ENCODE results near the gene DSC2. TPM values are rescaled to one million over a fixed set of nuclear protein-coding genes. Genes with fewer than 3 reads are reported as not detected.

The DSC2 gene
- total and polyA plus RNA-seq, 10 donors, result 0.90 to 18.7 (median 12.8) TPM

GRCh38 chr18:31048216-31048615 is 54.0 kb downstream of the DSC2 start:
- intact Hi-C loops (cut with DNase I; ENCODE audit: low total_unique reads), result no loop called here
- Histone ChIP-seq H3K4me3 (no peak overlapping the region), H3K9me3 (peaks cover 0 to under 1% (median 0%) of the 10 kb centered on the region in 8 donors), H3K27ac (no peak overlapping the region), H3K27me3 (replicated peaks in 1 of 7) (peaks cover 0 to 15% (median 4%) of the 10 kb centered on the region in 7 donors), H3K4me1 (no peaks in the 10 kb centered on the region), H3K36me3 (no peaks in the 10 kb centered on the region)
- no peak for TF ChIP-seq POLR2A (IDR thresholded peaks at IDR 0.05)
- no peak for TF ChIP-seq CTCF (IDR thresholded peaks at IDR 0.05 in 8 of 11, conservative IDR thresholded peaks at IDR 0.05 in 3 of 11)
- no peak for TF ChIP-seq POLR2AphosphoS5 (IDR thresholded peaks at IDR 0.05)
- 61 to 80% (median 69%) methylated on average over 2 of the region's 2 CpGs for WGBS, 5 donors
- DNase-seq, result no peak

GRCh38 chr18:31046916-31047315 is 55.3 kb downstream of the DSC2 start:
- peaks cover 0 to 11% (median 4%) of the 10 kb centered on the region in 6 donors for H3K4me1 ChIP-seq
- intact Hi-C loops (cut with DNase I; ENCODE audit: low total_unique reads), result no loop called here

GRCh38 chr18:31045599-31045998 is 56.6 kb downstream of the DSC2 start:
- H3K4me3 ChIP-seq, result no peak overlapping the region
- H3K27ac ChIP-seq, result no peak overlapping the region
- TF ChIP-seq POLR2A (IDR thresholded peaks at IDR 0.05), result no peak
- TF ChIP-seq POLR2AphosphoS5 (IDR thresholded peaks at IDR 0.05), result no peak
- TF ChIP-seq CTCF (IDR thresholded peaks at IDR 0.05 in 8 of 11, conservative IDR thresholded peaks at IDR 0.05 in 3 of 11), result no peak
- no peaks in the 10 kb centered on the region for H3K36me3 ChIP-seq
- 76 to 90% (median 81%) methylated on average over 6 of the region's 6 CpGs for WGBS, 5 donors
- H3K4me1 ChIP-seq, result peaks cover 0 to 21% (median 6%) of the 10 kb centered on the region in 6 donors
- H3K9me3 ChIP-seq, result peaks cover 0 to 17% (median 0%) of the 10 kb centered on the region in 8 donors
- peaks cover 0 to 42% (median 28%) of the 10 kb centered on the region in 7 donors for H3K27me3 ChIP-seq (replicated peaks in 1 of 7)
- intact Hi-C loops (cut with DNase I; ENCODE audit: low total_unique reads), result no loop called here
- no peak for DNase-seq

More at GRCh38 chr18:31046916-31047315, 55.3 kb downstream of the DSC2 start:
- TF ChIP-seq CTCF (IDR thresholded peaks at IDR 0.05 in 8 of 11, conservative IDR thresholded peaks at IDR 0.05 in 3 of 11) (no peak), POLR2AphosphoS5 (IDR thresholded peaks at IDR 0.05) (no peak), POLR2A (IDR thresholded peaks at IDR 0.05) (no peak)
- Histone ChIP-seq H3K27me3 (replicated peaks in 1 of 7) (peaks cover 0 to 28% (median 17%) of the 10 kb centered on the region in 7 donors), H3K9me3 (peaks cover 0 to 10% (median 0%) of the 10 kb centered on the region in 8 donors), H3K4me3 (no peak overlapping the region), H3K27ac (no peak overlapping the region), H3K36me3 (no peaks in the 10 kb centered on the region)
- DNase-seq, result no peak

- intact Hi-C loops (cut with DNase I; ENCODE audit: low total_unique reads), result no loop called here
- H3K27ac ChIP-seq, result no peak overlapping the region
- no peaks in the 10 kb centered on the region for H3K36me3 ChIP-seq
- no peak for DNase-seq
- no peak overlapping the region for H3K4me3 ChIP-seq
- H3K9me3 ChIP-seq, result peaks cover 0 to 17% (median 0%) of the 10 kb centered on the region in 8 donors
- peaks cover 0 to 21% (median 6%) of the 10 kb centered on the region in 6 donors for H3K4me1 ChIP-seq
- TF ChIP-seq POLR2AphosphoS5 (IDR thresholded peaks at IDR 0.05), result no peak
- no peak for TF ChIP-seq POLR2A (IDR thresholded peaks at IDR 0.05)
- no peak for TF ChIP-seq CTCF (IDR thresholded peaks at IDR 0.05 in 8 of 11, conservative IDR thresholded peaks at IDR 0.05 in 3 of 11)
- H3K27me3 ChIP-seq (replicated peaks in 1 of 7), result peaks cover 0 to 48% (median 30%) of the 10 kb centered on the region in 7 donors
- WGBS, 5 donors, result 66 to 82% (median 72%) methylated on average over 3 of the region's 3 CpGs
These were observed 57.3 kb downstream of the DSC2 start for GRCh38 chr18:31044926-31045325.
